ENCODE data around the gene SLC38A7.
A peak's percentile ranks its signal among the peaks of the same experiment; 100 is the strongest.
"Not testable (repeated sequence)": the region's sequence is repeated elsewhere in the genome, so short reads cannot be mapped to it uniquely, and the experiment has no call there.

Gene SLC38A7, protein sequence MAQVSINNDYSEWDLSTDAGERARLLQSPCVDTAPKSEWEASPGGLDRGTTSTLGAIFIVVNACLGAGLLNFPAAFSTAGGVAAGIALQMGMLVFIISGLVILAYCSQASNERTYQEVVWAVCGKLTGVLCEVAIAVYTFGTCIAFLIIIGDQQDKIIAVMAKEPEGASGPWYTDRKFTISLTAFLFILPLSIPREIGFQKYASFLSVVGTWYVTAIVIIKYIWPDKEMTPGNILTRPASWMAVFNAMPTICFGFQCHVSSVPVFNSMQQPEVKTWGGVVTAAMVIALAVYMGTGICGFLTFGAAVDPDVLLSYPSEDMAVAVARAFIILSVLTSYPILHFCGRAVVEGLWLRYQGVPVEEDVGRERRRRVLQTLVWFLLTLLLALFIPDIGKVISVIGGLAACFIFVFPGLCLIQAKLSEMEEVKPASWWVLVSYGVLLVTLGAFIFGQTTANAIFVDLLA

GRCh38 chr16:58684354-58685083 lies at the start of gene SLC38A7:
TSS of gene SLC38A7 (minus strand) at chr16:58684770. CDS start at chr16:58680126, 4,644 bp downstream.
- peak; percentile 54 to 72 (median 61) for DNase-seq (ENCODE audit: low read depth in 3 of 3)

DNA sequence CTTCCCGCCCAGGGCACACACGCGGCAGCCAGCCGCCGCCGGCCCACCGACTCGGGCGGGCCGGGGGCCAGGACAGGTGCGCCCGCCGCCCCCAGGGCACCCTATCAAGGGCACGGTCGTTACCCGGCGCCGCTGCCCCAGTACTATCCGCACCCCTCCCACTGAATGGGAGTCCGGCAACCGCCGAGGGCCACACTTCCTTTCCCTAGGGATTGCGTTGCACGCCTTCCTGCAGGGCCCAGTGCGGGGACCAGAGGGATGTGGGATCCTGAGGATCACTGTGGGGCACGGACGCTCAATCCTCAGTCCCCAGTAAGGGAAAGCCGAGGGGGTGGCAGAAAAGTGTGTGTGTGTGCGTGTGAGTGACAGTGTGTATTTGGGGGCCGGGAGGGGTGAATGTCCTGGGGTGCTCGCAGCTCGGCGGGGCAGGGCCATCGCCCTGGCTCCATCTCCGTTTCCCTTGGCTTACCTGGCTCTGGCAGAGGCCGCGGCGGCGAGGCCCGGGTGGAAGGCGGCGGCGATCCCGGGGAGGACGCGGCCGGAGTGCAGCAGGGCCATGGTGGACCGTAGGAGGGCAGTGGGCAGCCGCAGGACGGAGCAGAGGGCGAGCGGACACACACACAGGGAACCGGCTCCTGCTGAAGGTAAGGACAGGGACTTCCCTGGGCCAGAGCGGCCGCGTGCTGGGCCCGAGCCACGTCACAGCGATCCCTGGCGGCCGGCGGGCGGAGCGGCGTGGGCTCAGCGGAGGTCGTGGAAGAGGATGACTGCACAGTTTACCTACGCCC lies 49.3 kb upstream of the SLC38A7 start, which contains the start of gene GOT2:
TSS of gene GOT2 (minus strand) at position 646 of the 788 bp plus-strand sequence. CDS start at position 558, 88 bp downstream.
- DNase-seq (ENCODE audit: low read depth in 3 of 3): peak; percentile 57 to 82 (median 66)

DNA sequence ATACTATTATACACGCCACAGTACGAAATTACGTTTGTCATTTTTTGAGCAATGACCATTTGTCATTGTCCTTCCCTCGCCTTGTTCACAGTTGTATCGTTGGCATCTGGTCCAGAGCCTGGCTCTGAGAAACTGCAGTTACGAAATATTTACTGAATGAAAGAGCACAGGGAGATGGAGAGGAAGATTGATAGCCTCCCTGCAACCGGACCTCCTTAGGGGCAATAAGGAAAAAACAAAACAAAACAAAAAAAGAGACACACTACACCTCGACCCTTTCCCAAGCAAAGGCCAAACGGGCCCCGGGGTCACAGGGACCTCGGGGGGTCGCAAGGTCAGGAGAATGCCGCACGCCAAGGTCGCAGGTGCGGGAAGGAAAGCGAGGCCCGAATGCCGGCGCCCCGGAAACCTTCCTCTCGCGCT lies 48.7 kb upstream of the SLC38A7 start:
- DNase-seq (ENCODE audit: low read depth in 3 of 3): no peak

DNA sequence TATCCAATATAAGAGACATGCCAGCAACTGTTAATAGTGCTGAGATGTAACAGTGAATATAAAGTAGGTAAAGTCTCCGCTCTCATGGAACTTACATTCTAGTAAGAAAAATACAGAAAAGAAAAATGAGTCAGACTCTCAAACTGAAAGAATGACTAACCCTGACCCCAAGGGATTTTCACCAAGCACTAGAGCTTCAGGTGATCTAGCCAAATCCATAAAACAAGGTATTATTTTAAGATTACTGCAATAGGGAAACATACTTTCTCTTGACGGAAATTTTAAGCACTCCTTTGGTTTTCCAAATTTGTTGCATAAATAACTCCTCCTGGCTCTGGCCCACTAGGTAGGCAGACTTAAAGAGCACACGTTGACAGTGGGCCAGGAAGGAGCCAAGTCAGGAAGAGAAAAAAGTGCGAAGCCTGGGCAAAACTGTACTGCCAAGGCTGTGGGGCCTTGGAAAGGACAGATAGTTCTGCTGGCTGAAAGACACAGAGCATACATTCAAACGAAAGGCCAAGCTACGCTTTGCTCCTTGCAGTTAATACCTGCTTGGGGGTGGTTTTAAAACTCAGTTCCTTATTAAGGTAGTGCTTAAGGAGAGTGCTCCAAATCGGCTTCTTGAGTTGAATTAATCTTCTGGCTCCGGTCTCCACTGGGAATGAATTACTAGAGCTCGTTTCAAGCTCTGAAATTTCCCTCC lies 48.1 kb upstream of the SLC38A7 start:
- no peak for DNase-seq (ENCODE audit: low read depth in 3 of 3)

DNA sequence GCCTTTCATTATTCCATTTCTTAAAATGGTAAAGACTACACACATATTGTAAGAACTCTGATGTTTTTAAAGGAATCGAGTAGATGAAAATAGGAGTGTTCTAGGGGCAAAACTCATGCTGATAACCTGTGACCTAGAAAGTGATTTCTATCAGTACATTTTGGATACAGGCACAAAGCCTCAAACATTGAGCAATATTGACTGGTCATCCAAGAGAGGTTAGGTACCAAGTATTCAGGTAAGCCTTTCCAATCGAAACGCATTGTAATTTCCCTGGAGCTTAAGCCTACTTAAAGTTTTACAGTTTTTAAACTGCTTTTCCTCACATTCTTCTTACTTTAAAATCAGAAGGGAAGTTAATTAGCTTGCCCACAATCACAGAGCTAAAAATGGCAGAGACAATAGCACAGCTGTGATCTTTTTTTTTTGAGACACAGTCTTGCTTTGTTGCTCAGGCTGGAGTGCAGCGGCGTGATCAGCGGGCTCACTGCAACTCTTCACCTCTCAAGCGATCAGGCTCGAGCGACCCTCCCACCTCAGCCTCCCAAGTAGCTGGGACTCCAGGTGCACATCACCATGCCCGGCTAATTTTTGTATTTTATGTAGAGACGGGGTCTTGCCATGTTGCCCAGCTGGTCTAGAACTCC lies 46.3 kb upstream of the SLC38A7 start:
- no peak for DNase-seq (ENCODE audit: low read depth in 3 of 3)

GRCh38 chr16:58727796-58728568 lies 43.4 kb upstream of the SLC38A7 start:
- no peak for DNase-seq (ENCODE audit: low read depth in 3 of 3)

DNA sequence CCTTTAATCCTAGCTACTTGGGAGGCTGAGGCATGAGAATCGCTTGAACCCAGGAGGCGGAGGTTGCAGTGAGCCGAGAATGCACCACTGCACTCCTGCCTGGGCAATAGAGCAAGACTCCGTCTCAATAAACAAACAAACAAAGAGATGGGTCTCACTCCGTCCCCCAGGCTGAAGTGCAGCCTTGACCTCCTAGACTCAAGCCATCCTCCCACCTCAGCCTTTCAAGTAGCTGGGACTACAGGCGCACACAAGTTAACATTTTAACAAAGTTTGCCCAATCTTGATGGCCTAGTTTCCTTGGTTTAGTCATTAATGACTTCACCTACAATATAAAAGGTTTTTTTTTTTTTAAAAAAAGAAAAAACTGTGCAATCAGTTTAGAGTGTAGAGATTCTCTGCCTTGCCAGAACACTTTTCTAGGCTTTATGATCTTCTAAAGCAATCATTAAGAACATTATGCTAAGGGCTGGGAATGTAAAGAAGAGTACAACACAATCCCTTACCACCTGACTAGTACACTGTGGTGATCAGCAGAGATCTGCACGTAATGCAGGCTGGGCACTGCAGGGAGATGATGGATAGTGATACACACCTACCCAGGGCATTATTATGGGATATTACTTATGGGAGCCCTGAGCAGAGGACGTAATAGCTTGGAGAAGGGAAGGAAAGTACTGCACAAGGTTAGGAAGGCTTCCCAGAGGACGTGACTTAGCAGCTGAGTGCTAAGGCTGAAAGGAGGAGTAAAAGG lies 42.6 kb upstream of the SLC38A7 start:
- DNase-seq (ENCODE audit: low read depth in 3 of 3): no peak

DNA sequence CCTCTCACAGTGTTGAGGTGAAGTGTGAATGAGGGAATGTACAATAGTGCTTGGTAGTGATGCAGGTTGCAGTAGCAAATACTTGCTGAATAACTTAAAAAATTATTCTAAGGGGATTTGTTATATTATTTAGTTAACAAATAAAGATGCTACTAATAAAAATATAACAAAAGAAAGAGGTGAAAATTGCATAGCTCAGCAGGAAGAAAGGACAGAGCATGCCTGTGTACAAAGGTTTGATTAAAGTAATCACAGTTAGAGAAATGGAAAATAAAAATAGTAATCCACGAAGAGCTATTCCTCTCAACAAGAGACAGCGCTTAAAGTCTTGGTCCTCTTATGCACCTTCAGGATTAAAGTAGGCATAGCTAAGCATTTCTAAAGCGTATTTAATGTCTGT lies 38.5 kb upstream of the SLC38A7 start:
- no peak for DNase-seq (ENCODE audit: low read depth in 3 of 3)

- no peak for DNase-seq (ENCODE audit: low read depth in 3 of 3)
Observed at GRCh38 chr16:58717994-58718393, 33.4 kb upstream of the SLC38A7 start.

DNA sequence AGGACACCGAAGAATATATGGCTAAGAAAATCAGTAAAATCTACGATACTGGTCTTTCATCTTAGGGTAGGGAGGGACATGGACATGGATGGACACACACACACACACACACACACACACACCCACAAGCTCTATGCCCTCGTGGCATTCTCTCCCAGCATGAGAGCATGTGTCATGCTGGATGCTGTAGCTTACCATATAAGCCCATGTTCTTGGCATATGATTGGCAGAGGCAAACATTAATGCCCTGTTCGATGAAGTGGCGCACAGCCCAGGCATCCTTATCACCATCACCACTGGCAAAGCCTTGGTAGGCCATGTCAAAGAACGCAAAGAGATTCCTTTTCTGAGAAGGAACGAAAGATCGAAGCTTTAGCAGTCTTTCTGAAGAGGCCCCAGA lies 31.9 kb upstream of the SLC38A7 start:
- DNase-seq (ENCODE audit: low read depth in 3 of 3): no peak

- no peak for DNase-seq (ENCODE audit: low read depth in 3 of 3)
Observed at GRCh38 chr16:58713742-58714141, 29.2 kb upstream of the SLC38A7 start.

DNA sequence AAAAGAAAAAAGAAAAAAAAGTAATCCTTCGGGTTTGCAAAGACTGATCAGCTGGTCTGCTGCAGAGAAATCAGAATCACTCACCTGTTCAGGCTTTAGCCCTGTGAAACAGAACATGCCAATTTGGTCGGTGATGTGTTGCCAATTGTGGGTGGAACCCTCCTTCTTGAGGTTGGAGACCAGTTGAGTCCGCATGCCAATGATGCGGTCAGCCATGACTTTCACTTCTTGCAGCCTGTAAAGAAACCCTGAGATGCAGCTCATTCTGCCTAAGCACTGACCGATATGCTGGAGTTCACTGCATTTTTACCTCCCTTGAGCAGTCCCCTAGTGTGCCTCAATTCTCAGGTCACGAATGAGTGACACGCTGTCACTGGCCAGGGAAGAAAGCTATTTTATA lies 24.8 kb upstream of the SLC38A7 start:
- DNase-seq (ENCODE audit: low read depth in 3 of 3): no peak

DNA sequence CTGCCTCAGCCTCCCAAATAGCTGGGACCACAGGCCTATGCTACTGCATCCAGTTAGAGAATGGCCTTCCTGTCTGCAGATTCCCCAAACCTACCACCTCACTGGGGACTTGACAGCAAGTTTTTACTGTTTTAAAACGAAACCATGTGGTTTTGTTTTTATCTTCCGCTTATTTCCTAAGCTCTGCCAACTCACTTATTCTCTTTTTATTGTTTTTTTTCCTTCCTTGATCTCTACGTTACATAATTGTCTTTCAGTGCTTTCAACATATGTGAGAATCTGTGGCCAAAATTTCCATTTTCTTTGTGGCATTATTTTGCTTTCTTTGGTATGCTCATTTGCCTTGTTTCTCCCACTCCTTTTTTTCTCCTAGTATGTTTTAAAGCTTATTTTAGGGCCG lies 14.6 kb upstream of the SLC38A7 start:
- no peak for DNase-seq (ENCODE audit: low read depth in 3 of 3)

- DNase-seq (ENCODE audit: low read depth in 3 of 3): no peak
Observed at GRCh38 chr16:58695368-58695767, 10.8 kb upstream of the SLC38A7 start.

- DNase-seq (ENCODE audit: low read depth in 3 of 3): no peak
Observed at GRCh38 chr16:58692450-58692849, 7.9 kb upstream of the SLC38A7 start.

DNA sequence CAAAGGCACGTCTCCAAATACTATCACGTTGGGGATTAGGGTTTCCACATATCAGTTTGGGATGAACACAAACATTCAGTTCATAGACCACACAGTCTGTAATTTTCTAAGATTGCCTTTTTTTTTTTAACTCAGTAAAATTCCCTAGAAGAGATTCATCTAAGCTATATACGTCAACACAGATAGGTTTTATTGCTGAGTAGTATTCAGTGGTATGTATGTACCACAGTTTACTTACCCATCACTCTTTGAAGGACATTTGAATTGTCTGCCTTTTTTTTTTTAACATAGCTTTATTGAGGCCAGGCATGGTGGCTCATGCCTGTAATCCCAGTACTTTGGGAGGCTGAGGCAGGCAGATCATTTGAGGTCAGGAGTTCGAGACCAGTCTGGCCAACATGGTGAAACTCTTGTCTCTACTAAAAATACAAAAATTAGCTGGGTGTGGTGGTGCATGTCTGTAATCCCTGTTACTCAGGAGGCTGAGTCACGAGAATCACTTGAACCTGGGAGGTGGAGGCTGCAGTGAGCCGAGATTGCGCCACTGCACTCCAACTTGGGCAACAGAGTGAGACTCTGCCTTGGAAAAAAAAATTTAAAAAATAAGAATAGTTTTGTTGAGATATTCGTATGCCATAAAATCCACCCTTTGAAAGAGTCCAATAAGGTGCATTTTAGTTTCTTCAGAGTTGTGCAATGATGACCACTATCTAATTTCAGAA lies 2.6 kb upstream of the SLC38A7 start:
- not testable (repeated sequence) for DNase-seq (ENCODE audit: low read depth in 3 of 3)

- DNase-seq (ENCODE audit: low read depth in 3 of 3): no peak
Observed at GRCh38 chr16:58685084-58685449, 497 bp upstream of the SLC38A7 start.

- DNase-seq (ENCODE audit: low read depth in 3 of 3): no peak
Observed at GRCh38 chr16:58684001-58684353, 593 bp downstream of the SLC38A7 start.

DNA sequence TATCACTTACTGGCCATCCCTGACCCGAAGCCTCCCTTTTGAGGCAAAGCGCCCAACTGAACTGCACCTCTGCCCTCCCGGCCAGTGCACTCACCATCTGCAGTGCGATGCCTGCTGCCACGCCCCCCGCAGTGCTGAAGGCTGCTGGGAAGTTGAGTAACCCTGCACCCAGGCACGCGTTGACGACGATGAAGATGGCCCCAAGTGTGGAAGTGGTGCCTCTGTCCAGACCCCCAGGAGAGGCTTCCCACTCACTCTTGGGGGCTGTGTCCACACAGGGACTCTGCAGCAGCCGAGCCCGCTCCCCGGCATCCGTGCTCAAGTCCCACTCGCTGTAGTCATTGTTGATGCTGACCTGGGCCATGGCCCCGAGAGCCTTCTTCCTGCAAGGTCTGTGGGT lies 4.8 kb downstream of the SLC38A7 start:
- no peak for DNase-seq (ENCODE audit: low read depth in 3 of 3)
